Subcutaneous abdominal adipose tissue (tissue), 5 donors: ENCODE data around the gene PXDN.

Experiments
- H3K27ac ChIP-seq: one replicate; pipeline ENCODE4 v1.7.0; 2013; ENCODE audit warnings: low read depth, mild to moderate bottlenecking, inconsistent platforms, low read length, moderate library complexity
- H3K27me3 ChIP-seq, 5 donors: one replicate each; pipeline ENCODE4 v1.7.0; 2013; ENCODE audit warnings: low read length in 5 of 5, inconsistent platforms in 1 of 5; ENCODE audit not compliant: control insufficient read depth in 5 of 5, insufficient read depth in 4 of 5
- H3K36me3 ChIP-seq, 5 donors: one replicate each; pipeline ENCODE4 v1.7.0; 2013; ENCODE audit warnings: low read length in 5 of 5; ENCODE audit not compliant: control insufficient read depth in 5 of 5, insufficient read depth in 5 of 5
- H3K4me1 ChIP-seq, 5 donors: one replicate each; pipeline ENCODE4 v1.7.0; 2013; ENCODE audit warnings: low read length in 5 of 5, mild to moderate bottlenecking in 3 of 5, moderate library complexity in 1 of 5; ENCODE audit not compliant: control insufficient read depth in 5 of 5, insufficient read depth in 5 of 5
- H3K4me3 ChIP-seq, 5 donors: one replicate each; pipeline ENCODE4 v1.7.0; 2013; ENCODE audit warnings: low read length in 5 of 5, low read depth in 1 of 5
- H3K9ac ChIP-seq, 5 donors: one replicate each; pipeline ENCODE4 v1.7.0; 2013; ENCODE audit warnings: low read length in 5 of 5, mild to moderate bottlenecking in 4 of 5, moderate library complexity in 3 of 5
- H3K9me3 ChIP-seq, 5 donors: one replicate each; pipeline ENCODE4 v1.7.0; 2013; ENCODE audit warnings: low read length in 5 of 5; ENCODE audit not compliant: control insufficient read depth in 5 of 5
- donor health status: healthy.
- donor health status: healthy.
- donor health status: healthy.
- donor health status: healthy.
- donor health status: healthy.

Gene PXDN

DNA sequence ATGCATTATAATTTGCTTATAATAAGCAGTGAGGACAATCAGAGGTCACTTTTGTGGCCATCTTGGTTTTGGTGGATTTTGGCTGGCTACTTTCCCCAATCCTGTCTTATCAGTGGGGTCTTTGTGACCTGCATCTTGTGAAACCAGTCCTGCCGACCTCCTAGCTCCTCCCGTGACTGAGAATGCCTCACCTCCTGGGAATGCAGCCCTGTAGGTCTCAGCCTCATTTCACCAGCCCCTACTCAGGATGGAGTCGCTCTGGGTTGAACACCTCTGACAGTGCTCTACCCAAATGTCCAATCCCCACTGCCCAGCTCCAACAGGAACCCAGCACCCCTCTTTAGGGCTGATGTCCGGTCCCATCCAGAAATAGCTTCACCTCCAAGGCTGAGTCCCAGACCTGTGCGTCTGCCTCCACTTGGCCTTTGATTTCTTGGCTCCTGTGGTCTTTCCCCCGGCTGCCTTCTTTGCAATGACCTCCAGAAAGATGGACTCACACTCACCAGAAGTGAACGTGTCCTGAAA is 31.3 kb upstream of the PXDN start:
- Histone ChIP-seq H3K4me3 (no peak overlapping the region), H3K9me3 (no peaks in the 10 kb centered on the region), H3K36me3 (no peaks in the 10 kb centered on the region), H3K4me1 (peaks cover 0 to 15% (median 0%) of the 10 kb centered on the region in 5 donors), H3K9ac (no peak overlapping the region), H3K27me3 (peaks cover 0 to under 1% (median 0%) of the 10 kb centered on the region in 5 donors), H3K27ac (no peak overlapping the region)

DNA sequence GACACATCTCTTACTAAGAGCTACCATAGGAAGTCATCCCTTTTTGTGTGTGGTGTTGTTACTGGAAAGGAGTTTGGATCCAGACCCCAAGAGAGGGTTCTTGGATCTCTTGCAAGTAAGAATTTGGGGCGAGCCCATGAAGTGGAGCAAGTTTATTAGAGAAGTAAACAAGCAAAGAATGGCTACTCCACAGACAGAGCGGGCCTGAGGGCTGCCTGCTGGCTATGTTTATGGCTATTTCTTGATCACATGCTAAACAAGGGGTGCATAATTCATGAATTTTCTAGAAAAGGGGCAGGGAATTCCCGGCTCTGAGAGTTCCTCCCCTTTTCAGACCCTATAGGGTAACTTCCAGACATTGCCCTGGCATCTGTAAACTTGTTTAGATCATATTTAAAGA is 30.6 kb upstream of the PXDN start:
- no peak overlapping the region for H3K9ac ChIP-seq
- no peak overlapping the region for H3K4me3 ChIP-seq
- H3K36me3 ChIP-seq = no peaks in the 10 kb centered on the region
- peaks cover 0 to 15% (median 0%) of the 10 kb centered on the region in 5 donors for H3K4me1 ChIP-seq
- no peaks in the 10 kb centered on the region for H3K9me3 ChIP-seq
- H3K27ac ChIP-seq = no peak overlapping the region
- H3K27me3 ChIP-seq = no peaks in the 10 kb centered on the region

DNA sequence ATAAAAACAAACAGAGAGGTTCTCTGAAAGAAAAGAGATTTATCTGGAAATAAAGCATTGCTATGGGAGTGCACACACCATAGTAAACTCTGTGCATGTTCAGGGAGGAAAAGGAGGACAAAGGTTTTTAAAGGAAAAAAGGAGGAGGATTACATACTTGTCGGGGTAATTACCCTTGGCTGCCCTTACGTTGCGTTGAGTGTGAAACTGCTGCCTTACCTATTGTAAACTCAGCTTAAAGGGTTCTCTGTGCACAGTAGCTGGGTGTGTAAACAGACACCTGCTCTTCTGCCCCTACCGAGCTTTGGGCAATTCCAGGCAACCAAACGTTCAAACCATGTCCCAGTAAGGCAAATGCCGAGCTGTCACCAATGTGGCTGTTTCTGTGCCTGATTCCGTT is 29.6 kb upstream of the PXDN start:
- Histone ChIP-seq H3K36me3 (no peaks in the 10 kb centered on the region), H3K27me3 (no peaks in the 10 kb centered on the region), H3K9me3 (no peaks in the 10 kb centered on the region), H3K27ac (no peak overlapping the region), H3K9ac (no peak overlapping the region), H3K4me1 (peaks cover 0 to 15% (median 0%) of the 10 kb centered on the region in 5 donors), H3K4me3 (no peak overlapping the region)

DNA sequence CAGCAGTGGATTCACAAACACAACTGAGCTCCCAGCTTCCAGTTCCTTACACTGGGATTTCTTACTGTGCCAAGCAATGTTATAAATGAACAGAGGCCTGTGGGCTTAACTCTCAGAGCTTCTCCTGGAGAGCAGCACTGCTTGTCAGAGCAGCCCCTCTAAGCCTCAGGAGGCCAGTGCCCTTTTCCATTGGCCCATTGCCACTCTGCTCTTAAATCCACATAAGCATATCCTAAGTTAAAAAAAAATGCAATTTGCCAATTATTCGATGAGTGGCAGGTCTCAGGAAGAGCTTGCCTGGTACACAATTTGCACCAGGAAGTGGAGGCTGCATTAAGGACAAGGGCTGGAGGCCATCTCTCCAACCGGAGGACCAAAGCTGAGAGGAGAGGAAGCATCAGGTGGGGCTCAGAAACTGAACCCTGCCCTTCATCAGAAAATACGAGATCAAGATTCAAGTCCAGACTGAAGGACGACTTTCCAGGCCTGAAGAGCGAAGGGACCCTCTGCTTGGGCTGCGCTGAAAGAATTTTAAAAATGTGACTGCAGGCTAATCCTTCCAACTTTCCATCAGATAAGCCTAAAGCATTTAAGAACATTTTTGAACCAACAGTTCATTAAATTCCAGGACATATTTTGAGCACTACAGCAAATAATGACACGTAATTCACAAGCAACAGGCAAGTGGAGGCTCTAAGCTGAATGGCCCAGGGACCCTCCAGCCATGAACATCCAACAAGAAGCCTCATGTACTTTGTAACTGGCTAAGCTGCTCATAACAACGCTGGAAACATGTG is 28.4 kb upstream of the PXDN start:
- Histone ChIP-seq H3K9ac (no peak overlapping the region), H3K4me1 (peaks cover 0 to 15% (median 0%) of the 10 kb centered on the region in 5 donors), H3K36me3 (no peaks in the 10 kb centered on the region), H3K27ac (no peak overlapping the region), H3K27me3 (no peaks in the 10 kb centered on the region), H3K9me3 (no peaks in the 10 kb centered on the region), H3K4me3 (no peak overlapping the region)

- H3K4me1 ChIP-seq = peaks cover 0 to 15% (median 0%) of the 10 kb centered on the region in 5 donors
- no peaks in the 10 kb centered on the region for H3K36me3 ChIP-seq
- H3K27ac ChIP-seq = no peak overlapping the region
- peaks cover 0 to 2% (median 0%) of the 10 kb centered on the region in 5 donors for H3K27me3 ChIP-seq
- H3K4me3 ChIP-seq = no peak overlapping the region
- H3K9ac ChIP-seq = no peak overlapping the region
- no peaks in the 10 kb centered on the region for H3K9me3 ChIP-seq
Observed at GRCh38 chr2:1771626-1772280, 27.4 kb upstream of the PXDN start.

GRCh38 chr2:1770566-1771380 is 26.5 kb upstream of the PXDN start:
- no peaks in the 10 kb centered on the region for H3K36me3 ChIP-seq
- no peak overlapping the region for H3K27ac ChIP-seq
- H3K4me1 ChIP-seq = peaks cover 0 to 15% (median 0%) of the 10 kb centered on the region in 5 donors
- H3K4me3 ChIP-seq = no peak overlapping the region
- no peaks in the 10 kb centered on the region for H3K9me3 ChIP-seq
- H3K27me3 ChIP-seq = peaks cover 0 to 5% (median 0%) of the 10 kb centered on the region in 5 donors
- H3K9ac ChIP-seq = no peak overlapping the region

DNA sequence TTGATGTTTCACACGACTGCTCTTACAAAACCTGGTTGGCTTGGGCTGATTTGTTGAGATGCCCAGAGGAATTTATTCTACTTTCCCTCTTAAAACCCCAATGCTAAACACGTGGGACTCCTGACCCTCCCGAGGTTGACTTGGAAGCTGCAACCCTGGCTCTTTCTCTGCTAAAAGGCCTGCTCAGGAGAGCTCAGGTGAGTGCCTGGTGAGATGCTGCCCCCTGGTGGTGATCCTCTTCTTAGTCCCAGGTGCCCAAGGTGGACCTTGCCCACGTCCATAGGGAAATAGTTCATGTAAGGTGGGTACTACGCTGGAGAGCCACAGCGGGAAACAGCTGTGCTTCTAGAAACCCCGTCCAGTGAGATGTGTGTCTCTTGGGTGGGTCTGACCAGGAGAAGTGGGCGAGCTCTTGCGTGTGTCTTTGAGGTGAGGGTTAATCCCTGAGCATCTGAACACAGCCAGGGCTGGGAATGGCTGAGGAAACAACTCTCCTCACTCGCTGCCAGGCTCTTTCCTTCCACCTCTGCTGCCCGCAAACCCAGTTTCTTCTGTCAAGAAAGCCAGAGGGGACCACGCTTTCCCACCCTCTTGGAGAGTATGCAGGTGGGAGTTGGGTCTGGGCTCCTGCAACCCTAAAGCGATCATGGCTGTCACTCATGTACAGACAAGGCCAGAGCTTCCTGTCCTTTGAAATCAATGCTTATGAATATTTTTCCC is 25.5 kb upstream of the PXDN start:
- Histone ChIP-seq H3K9me3 (no peaks in the 10 kb centered on the region), H3K4me1 (peaks cover 0 to 15% (median 0%) of the 10 kb centered on the region in 5 donors), H3K27me3 (peaks cover 0 to 5% (median 0%) of the 10 kb centered on the region in 5 donors), H3K36me3 (no peaks in the 10 kb centered on the region), H3K9ac (no peak overlapping the region), H3K4me3 (no peak overlapping the region), H3K27ac (no peak overlapping the region)

GRCh38 chr2:1767939-1768691 is 23.8 kb upstream of the PXDN start:
- no peak overlapping the region for H3K4me3 ChIP-seq
- no peak overlapping the region for H3K9ac ChIP-seq
- peaks cover 0 to 5% (median 0%) of the 10 kb centered on the region in 5 donors for H3K27me3 ChIP-seq
- H3K4me1 ChIP-seq = peaks cover 0 to 2% (median 0%) of the 10 kb centered on the region in 5 donors
- H3K27ac ChIP-seq = no peak overlapping the region
- H3K36me3 ChIP-seq = no peaks in the 10 kb centered on the region
- H3K9me3 ChIP-seq = no peaks in the 10 kb centered on the region
